NCI-H345 treated with DMSO at 0.1 percent for 48 hours (cell line): ENCODE results near the gene KIF1C.
A peak's percentile ranks its signal among the peaks of the same experiment; 100 is the strongest.

Experiments
- DNase-seq: peaks from one replicate; lab custom pipeline; 2025; ENCODE audit not compliant: unreplicated experiment; lab: John Stamatoyannopoulos, UW

The KIF1C gene

DNA sequence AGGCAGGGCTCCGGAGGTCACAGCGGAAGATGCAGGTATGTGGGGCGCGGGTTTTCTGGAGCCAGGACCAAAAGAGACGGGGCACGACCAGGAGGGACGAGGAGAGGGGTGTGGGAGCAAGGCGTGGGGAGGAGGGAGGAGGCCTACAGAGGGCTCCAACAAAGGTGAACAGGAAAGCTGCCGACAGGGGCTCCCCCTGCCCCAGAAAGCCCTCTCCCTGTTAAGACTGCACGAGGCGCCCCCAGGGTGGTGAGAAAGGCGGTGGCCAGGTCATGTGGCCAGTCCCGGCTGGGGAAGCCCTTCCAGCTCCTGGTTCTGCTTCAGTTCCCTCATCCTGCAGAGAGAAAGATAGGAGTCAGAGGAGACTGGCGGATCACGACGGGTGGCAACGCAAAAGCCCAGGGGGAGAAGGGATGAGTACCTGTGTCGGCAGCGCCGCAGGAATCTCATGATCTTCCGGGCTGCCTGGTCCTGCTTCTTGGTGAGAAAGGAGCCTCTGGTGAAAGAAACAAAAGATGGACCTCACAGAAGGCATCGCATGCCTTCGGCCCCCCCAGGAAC lies 29.2 kb upstream of the KIF1C start:
- no peak for DNase-seq

DNA sequence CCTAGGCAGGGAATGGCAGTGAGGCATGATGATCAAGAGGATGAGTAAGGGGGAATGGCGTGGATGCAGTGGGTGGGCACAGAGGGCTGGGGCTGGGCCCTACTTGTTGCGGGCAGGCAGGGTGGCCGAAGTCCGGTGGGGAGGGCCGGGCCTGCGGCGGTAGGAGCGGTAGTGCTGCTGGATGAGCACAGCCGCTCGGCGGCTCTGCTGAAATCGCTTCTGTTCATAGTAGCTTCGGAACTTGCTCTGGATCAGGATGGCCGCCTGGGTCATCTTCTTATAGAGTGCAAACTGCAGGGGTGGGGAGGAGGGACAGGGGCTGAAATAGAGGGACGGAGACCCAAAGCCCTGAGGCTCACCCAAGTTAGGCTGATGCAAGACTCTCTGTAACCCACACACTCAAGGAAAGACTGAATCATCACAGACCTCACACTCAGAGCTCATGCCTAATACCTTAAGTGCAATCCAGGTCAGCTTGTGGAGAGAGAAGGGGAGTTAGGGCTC lies 28.7 kb upstream of the KIF1C start:
- no peak for DNase-seq

DNA sequence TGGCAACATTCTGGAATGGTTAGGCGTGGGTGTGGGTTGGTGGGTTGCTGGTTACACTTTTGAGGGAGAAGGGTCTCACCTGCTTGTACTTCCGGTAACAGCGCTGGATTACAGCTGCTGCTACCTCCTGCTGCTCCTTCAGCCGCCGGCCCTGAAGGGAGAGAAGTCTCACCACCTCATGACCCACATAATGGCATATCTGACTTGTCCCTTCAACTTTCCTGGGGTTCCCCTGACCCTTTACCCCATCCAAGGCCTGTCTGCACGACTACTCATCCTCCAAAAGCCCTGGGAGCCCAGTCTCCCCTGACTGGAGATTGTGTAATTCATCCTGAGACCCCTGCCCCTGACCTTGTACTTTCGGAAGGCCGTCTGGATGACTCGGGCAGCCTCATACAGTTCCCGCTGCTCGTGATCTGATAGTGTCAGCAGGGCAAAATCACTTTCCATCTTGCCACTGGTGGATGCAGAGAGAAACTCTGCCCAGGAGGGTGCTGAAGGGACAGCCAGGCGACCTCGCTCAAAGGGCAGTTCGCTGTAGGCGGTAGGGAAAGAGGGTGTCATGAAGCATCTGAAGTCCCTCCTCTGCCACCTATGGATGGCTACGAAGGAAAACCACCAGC lies 28.1 kb upstream of the KIF1C start:
- DNase-seq: no peak

DNA sequence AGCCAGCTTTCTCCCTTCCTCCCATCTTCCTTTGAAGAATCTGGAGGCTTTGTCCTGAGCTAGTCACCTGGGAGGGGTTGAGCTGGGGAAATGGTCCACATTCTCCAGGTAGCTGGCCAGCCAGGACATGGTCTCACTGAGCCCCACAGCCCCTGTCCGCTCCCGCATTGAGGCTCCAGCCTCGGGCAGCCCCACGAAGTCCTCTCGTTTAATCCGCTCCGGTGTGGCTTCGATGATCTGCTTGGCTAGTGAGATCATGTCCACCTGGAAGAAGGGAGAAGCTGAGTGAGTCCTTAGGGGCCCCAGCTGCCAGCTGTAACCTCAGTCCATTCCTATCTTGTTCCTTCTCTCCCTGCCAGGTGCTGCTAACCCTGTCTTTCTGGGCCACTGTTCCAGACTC lies 27.5 kb upstream of the KIF1C start:
- no peak for DNase-seq

DNA sequence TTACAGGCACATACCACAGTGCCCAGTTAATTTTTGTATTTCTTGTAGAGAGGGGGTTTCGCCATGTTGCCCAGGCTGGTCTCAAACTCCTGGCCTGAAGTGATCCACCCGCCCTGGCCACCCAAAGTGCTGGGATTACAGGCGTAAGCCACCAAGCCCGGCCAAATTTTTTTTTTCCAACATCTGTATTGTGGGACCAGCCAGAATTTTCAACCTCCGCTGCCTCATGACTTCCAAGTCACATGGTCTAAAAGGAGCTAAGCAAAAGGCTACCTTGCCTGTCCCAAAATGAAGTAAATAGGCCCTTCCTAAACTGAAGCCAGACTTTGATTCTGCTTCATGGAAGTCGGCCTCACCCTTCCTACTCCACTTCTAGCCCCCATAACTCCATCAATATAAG lies 25.9 kb upstream of the KIF1C start:
- DNase-seq: no peak

DNA sequence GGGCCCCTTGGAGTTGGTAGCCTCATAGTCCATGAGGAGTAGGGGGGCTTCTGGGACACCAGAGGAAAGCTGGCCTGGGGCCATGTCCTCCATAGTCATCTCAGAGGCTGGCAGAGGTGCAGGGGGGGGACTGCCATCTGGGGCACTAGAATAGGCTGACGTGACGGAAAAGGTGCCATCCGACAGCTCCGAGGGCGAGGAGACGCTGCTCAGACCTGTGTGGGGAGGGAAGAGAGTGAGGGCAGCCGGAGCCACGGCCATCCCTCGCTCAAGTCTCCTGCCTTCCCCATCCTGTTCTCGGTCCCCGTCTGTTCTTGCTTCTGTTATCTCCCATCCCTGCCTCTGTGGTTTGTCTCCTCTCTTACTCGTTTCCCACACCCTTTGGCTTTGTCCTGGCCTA lies 25.4 kb upstream of the KIF1C start:
- no peak for DNase-seq

DNA sequence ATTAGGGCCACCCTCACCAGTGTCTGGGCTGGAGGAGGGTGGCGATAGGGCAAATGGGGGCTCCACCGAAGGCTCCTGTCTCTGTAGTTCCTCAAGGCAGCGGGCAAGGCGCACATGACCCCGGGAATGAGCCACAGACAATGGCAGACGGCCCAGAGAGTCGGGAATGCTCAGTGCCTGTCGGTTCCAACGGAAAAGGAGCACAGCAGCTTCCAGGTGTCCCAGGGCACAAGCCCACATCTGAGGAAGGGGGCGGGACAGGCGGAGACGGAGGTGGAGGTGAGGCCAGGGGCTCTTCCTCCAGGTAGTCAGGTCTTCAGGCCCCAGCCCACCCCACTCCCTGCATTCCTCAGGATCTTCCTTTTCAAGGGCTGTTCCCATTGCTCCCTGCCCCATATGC lies 25.0 kb upstream of the KIF1C start:
- DNase-seq: no peak

DNA sequence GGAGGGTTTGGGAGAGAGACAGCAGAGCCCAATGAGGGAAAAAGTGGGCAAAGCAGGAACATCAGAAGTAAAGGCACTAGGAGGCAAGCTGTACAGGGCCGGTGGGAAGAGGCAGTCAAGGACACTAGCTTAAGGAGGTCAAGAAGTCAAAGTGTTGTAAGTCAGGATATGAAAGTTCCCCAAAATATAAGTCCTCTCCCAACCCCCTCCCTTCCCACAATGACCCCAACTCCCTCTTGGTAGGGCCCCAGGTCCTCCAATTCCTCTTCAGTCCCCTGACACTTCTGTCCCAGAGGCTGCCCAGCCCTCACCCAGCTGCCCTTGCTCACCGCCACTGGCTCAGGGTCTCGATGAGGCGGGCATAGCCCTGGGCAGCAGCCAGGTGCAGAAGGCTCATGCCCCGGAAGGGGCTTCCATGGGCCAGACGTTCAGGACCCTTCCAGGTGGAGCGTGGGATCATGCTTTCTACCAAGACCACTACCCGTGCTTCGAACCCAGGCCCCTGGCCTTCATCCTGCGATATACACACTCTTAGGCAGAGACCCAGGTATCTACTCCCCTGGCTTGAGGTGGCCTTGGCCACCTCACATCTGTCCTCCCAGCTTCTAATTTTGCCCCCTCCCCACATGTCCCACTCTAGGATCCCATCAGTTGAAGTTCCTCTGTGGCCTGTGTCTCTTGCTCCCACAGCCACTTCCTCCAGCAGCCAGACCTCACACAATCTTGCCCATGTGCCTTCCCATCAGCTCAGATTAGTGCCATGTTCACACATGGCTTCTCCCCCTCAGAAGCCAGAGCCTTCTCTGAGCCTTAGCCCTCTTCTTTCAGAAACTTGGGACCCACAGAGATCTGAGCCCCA lies 24.3 kb upstream of the KIF1C start:
- no peak for DNase-seq

DNA sequence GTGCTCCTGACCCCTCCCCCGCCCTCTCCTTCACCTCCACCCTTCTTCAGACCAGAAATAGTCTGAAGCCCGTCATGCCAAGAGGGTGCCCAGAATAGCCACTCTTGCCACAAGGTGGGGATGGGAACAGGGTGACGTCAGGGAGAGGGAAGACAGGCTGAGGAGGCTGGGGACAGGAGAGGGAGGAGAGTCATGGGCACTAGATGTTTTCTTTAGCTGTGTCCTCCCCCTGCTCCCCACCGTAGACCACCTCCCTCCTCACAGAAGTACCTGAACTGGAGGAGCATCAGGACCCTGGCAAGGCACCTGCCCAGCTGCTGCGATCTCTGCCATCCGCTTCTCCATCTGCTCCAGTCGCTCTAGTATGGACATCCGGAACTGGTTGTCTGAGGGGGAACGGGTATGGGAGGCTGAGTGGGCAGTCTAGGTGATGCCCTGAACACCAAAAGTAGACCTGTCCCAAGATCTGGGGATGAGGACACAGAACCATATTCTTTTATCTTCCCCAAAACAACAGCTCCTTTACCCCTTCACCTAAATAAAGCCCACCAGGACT lies 23.6 kb upstream of the KIF1C start:
- no peak for DNase-seq

DNA sequence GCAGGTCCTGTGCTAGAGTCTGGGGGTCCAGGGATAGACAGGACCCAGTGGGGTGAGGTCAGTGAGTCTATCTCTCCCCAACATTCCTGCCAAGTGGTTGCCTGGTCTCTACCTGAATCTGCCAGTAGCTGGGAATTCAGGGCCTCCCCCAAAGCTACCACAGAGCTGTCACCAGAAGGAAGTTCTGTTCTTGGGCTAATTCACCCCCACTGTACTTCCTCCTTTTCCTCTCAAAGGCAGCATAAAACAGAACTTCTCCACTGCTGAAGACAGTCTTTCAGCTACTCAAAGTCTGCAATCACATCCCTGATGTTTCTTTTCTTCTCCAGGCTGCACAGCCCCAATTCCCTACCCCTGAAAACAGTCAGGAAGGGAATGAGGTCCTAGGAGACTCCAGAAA lies 19.0 kb upstream of the KIF1C start:
- no peak for DNase-seq

DNA sequence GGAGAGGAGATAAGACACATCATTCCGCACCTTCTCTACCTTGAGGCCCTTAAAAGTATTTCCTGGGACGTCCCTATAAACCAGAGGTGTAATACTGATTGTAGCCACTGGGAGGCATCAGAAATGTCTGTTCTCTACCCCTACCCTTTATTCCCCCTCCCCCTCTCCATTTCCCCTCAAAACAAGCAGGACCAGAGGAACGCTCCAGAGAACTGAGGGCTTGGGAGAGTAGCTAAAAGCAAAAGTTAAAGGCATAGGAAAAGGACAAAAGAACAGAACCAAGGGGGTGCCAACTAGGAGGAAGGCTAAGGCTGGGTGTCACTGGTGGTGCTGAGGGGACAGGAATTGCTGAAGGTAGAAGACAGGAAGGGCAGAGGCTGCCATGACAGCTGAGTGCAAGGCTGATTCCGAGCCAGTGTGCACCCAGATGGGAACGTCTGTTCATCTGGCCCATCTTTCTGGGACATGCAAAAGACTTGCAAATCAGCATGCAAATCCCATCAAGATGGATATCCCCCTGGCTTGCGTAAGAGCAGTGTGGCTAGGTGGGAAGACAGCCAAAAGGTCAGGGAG lies 17.0 kb upstream of the KIF1C start:
- no peak for DNase-seq

DNA sequence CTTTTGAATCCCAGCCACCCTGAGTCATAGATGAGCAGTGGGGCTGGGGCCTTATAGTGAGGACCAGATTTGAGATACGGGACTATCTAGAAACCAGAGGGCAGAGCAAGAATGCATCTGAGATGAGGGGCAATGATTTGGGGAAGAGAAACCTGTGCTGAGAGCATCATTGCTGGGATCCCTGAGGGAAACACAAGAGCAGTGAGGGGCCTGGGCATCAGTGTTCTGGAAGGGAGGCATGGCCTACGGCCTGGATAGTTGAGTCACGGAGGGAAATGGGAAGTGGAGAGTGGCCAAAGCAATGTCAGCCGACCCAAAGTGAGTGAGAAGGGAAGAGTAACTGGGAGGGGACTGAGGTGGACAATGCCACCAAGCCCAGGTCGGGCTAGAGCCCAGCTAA lies 15.4 kb upstream of the KIF1C start:
- no peak for DNase-seq

DNA sequence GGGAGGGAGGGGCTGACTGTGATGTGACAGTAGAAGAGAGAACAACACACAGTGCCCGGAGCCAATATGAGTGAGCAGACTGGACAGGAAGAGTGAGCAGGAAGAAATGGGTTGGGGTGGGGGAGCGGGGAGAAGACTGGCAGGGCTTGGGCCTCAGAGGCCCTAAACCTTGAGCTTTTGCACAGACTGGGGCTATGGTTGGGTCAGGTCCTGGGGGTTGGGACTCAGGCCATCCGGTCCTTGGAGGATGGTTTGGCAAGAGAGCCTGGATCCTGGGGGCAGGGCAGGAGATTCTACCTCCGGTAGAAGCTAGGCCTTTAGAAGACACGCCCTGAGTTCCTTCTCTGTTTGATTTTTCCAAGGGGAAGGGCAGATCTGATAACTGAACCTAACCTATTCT lies 11.3 kb upstream of the KIF1C start:
- no peak for DNase-seq

DNA sequence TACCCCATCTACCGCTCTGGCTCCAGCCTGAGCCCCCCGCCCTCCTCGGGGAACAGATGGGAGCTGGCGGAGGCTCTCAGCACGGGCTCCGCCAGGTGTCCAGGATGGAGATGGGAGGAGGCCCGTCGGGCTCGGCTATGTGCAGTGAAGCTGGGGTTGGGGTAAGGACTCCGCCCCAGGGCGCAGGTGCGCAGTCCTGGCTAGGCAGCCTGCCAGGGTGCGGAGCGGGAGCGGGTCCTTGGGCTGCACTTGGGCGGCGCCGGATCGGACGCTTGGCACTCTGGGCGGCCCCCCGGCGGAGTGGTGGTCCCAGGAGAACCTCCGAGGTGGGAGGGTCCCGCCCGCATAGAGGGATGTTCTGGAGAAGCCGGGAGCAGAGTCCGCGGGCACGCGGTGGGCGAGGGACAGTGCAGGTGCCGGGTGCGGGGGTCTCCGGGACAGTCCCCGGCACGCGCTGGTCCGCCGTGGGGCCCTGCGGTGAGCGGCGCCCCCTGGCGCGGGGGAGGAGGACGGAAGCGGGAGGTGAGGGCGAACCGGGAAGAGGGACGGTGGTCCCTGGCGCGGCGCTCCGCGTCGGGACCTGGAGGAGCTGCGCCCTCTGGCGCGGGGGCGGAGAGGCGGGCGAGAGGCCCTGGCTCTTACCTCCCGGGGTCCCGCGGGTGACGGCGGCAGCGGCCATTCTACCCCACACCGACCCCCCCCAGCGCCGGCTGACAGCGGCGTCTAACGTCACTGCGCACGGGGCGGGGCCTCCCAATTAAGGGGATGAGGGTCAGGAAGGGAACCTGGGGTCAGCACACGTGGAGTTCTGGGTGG lies 10.6 kb upstream of the KIF1C start, which contains the start of gene CAMTA2:
Gene CAMTA2, minus strand, starts transcription at position 725 of the 816 bp plus-strand sequence. CDS start 1,453 bp downstream, outside the sequence.
- peak; percentile 35 for DNase-seq

DNA sequence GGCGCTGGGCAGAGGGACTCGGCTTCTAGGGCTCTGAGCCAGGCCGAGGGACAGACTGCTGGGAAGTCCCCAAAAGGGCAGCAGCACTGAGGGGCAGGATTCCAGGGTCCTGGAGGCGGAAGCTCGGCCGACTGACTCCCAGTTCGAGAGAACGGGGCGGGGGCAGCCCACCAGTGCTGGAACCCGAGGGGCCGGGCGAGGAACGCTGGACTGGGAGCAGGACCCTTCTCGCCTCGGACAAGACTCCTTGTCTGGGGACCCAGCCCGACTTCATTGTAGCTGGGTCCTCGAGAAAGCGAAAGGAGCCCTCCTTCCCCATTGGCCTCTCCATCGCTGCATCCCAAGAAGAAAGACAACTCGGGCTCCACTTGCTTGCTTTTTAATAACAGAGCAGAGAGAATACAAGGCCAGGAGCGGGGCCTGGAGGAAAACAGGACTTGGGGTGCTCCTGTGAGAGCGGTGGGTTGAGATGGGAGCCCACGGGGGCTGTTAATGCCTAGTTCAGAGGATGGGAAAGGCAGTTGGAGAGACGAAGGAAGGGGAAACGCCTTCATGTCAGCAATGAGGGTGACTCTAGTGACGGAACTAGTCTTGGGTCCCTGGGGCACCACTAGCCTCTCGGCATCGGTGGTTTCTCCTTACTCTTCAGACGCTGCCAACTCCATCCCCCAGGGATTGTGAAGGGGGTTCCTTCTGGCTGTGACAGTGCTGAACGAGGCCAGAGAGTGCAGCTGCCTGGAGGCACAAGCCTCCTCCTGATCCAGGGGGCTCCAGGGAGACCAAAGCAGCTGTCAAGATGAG lies 9.8 kb upstream of the KIF1C start:
- no peak for DNase-seq

DNA sequence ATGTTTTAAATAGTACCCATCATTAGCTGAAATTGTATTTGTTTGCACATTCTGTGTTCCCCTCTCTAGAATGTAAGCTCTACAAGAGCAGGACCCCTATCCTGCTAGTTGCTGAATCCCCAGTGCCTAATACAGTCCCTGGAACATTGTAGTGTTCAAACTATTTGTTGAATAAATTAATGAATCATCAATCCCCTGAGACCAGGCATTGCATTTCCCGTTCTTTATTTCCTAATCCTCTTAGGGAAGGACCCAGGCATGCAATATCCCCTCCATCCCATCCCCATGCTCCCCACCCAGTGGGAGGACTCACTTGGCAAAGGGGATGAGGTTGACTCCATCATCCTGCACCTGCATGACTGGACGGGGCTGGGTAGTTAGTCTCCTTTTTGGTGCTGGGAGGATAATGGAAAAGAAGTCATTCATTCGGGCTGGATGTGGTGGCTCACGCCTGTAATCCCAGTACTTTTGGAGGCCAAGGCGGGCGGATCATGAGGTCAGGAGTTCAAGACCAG lies 3.6 kb upstream of the KIF1C start:
- no peak for DNase-seq

DNA sequence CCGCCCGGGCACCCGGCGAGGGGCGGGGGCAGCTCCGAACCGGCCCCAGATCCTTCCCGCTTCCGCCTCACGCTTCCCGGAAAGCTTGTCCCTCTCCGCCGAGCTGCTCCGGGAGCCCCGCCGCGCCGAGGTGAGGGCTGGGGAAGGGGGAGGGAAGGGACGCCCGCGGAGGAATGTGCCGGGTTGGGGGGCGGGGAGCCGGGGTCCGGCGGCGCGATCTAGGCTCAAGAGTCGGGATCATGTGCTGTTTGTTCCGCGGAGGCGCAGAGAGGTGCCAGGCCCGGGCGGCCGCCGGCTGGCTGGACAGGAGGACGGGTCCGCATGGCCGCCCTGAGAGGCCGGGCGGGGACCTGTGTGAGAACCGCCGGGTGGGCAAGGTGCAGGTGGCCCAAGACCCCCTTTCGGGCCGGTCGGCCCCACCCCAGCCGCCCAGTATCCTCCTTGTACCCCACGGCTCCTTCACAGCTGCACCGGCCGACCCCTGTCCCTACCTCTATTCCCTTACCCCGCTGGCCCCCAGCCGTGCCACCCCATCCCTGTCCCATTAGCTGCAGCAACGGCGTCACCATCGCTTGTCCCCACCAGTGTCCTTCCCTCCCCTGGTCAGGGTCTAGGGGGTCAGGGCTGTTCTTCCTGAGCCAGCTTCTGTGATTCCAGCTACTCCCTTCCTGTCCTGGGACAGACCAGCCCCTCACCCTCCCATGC lies 429 bp downstream of the KIF1C start:
- no peak for DNase-seq

DNA sequence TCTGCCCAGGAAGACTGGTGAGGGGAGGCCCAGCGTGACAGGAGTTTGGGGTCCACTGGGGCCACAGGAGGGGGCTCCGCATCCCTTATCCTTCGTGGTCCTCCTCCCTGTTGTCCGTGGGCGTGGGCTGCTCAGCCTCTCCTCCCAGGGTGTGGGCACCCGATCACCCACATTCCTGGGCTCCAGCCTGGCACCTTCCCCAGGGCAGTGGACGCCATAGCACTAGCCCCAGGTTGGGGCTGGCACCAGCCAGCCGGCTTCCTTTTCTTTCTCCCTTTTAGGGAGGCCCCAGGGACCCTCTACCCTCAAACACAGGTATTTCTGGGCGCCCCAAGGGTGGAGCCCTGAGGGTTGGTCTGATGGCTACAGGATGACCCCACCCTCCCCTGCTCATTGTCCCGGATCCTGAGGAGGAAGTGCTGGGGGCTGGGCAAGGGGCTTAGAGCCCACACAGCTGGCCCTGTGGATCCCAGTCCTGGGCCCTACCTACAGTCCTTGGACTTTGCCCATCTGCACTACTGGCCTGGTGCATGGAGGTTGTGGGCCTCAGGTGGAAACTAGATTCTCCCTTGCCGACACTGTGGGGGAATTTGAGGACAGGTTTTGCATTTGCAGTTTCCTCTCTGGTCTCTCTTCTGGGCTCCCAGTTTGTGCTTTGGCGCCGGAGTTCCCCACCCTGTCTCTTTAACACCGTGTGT lies 1.1 kb downstream of the KIF1C start:
- no peak for DNase-seq
